CD8-positive, alpha-beta memory T cell (primary cell): Measurements from ENCODE around the gene PVR. TPM values are rescaled to one million over a fixed set of nuclear protein-coding genes. Genes with fewer than 3 reads are reported as not detected.
A peak's percentile ranks its signal among the peaks of the same experiment; 100 is the strongest.

Experiments used
- CTCF ChIA-PET: fragments of 350-600 bp; sonication (Branson Sonifier 250); formaldehyde crosslinking; loops from one replicate; lab custom pipeline; 2021; ENCODE audit warnings: antibody characterized with exemption; lab: Charles Lee
- POLR2A ChIA-PET: fragments of 350-600 bp; sonication (Branson Sonifier 250); formaldehyde crosslinking; loops from one replicate; lab custom pipeline; 2021; ENCODE audit warnings: antibody characterized with exemption; lab: Charles Lee
- DNase-seq, 5 donors: peaks; one replicate each; pipeline versions ENCODE4 v3.0.0 to v3.0.0-alpha.2; 2020 to 2022; ENCODE audit warnings: mixed read lengths in 1 of 5
- H3K27ac ChIP-seq: one replicate; pipeline ENCODE4 v1.7.0; 2013; ENCODE audit warnings: low read depth, mild to moderate bottlenecking, low read length, moderate library complexity
- H3K27me3 ChIP-seq: 2 replicates; pipeline ENCODE4 v1.7.0; 2013; ENCODE audit warnings: low read length, mild to moderate bottlenecking; ENCODE audit not compliant: insufficient read depth, poor library complexity, severe bottlenecking
- H3K36me3 ChIP-seq: 2 replicates; pipeline ENCODE4 v1.7.0; 2013; ENCODE audit warnings: mild to moderate bottlenecking, low read length, moderate library complexity; ENCODE audit not compliant: insufficient read depth
- H3K4me1 ChIP-seq: 2 replicates; pipeline ENCODE4 v1.7.0; 2013; ENCODE audit warnings: mild to moderate bottlenecking, low read length, moderate library complexity; ENCODE audit not compliant: insufficient read depth
- H3K4me3 ChIP-seq: 2 replicates; pipeline ENCODE4 v1.7.0; 2013; ENCODE audit warnings: mild to moderate bottlenecking, low read length
- H3K9me3 ChIP-seq: 2 replicates; pipeline ENCODE4 v1.7.0; 2013; ENCODE audit warnings: mild to moderate bottlenecking, low read length
- H3K27ac Mint-ChIP-seq, 8 donors: one replicate each; pipeline ENCODE4 v1.8.0; 2020 to 2021; ENCODE audit warnings: mixed read lengths in 8 of 8, mild to moderate bottlenecking in 6 of 8, inconsistent platforms in 3 of 8, moderate library complexity in 3 of 8
- H3K27me3 Mint-ChIP-seq, 2 donors: one replicate each; pipeline ENCODE4 v1.8.0; 2020 to 2021; ENCODE audit warnings: mixed read lengths in 2 of 2, mild to moderate bottlenecking in 1 of 2, moderate library complexity in 1 of 2
- H3K36me3 Mint-ChIP-seq, 3 donors: one replicate each; pipeline ENCODE4 v1.8.0; 2020 to 2021; ENCODE audit warnings: mixed read lengths in 3 of 3, inconsistent platforms in 1 of 3, mild to moderate bottlenecking in 1 of 3
- H3K4me1 Mint-ChIP-seq, 3 donors: one replicate each; pipeline ENCODE4 v1.8.0; 2020 to 2021; ENCODE audit warnings: mixed read lengths in 3 of 3, inconsistent platforms in 1 of 3, mild to moderate bottlenecking in 1 of 3
- H3K4me3 Mint-ChIP-seq, 7 donors: one replicate each; pipeline ENCODE4 v1.8.0; 2020 to 2021; ENCODE audit warnings: mixed read lengths in 7 of 7, mild to moderate bottlenecking in 6 of 7, moderate library complexity in 4 of 7, inconsistent platforms in 2 of 7
- H3K9me3 Mint-ChIP-seq, 5 donors: one replicate each; pipeline ENCODE4 v1.8.0; 2020 to 2022; ENCODE audit warnings: mixed read lengths in 5 of 5, mild to moderate bottlenecking in 3 of 5, moderate library complexity in 2 of 5, inconsistent platforms in 1 of 5
- polyA plus RNA-seq: library from polyadenylated mRNA; unstranded; fragments of 300-500 nt; fragmentation: Illumina TruSeq; gene quantifications from one replicate; pipeline ENCODE4 v1.2.3, GENCODE V29; 2021
- total RNA-seq, 2 experiments: library from RNA; stranded (reverse); gene quantifications; one replicate each; pipeline ENCODE4 v1.2.3, GENCODE V29; 2021

Gene PVR
- total and polyA plus RNA-seq, 3 experiments from 2014 or later, result 0.56 to 5.3 (median 5.2) TPM

GRCh38 chr19:44672226-44672625 lies 28.5 kb downstream of the PVR start:
- Mint-ChIP-seq H3K36me3 (no peaks in the 10 kb centered on the region), H3K9me3 (no peaks in the 10 kb centered on the region), H3K4me3 (no peak overlapping the region), H3K27me3 (peaks cover 6 to 12% of the 10 kb centered on the region in 2 donors), H3K4me1 (no peaks in the 10 kb centered on the region), H3K27ac (no peak overlapping the region)
- Histone ChIP-seq H3K27ac (no peak overlapping the region), H3K4me1 (no peaks in the 10 kb centered on the region), H3K9me3 (no peaks in the 10 kb centered on the region), H3K27me3 (no peaks in the 10 kb centered on the region), H3K4me3 (no peak overlapping the region), H3K36me3 (no peaks in the 10 kb centered on the region)
- ChIA-PET CTCF (no interaction called here), POLR2A (no interaction called here)
- no peak for DNase-seq

DNA sequence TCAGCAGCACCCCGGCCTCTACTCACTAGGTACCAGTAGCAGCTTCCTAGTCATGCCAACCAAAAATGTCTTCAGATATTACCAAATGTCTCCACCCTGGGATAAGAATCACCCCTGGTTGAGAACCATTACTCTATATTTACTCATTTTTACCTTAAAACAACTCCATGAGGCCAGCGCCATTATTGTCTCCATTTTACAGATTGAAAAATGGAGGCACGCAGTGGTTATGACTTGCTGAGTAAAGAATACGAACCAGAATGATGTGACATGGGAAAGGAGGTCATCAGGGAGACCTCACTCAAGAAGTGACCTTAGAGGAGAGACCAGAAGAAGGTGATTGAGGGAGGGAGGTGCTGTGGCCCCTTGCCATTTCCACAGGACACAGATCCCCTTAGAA lies 29.8 kb downstream of the PVR start:
- Histone ChIP-seq H3K36me3 (no peaks in the 10 kb centered on the region), H3K27ac (no peak overlapping the region), H3K9me3 (no peaks in the 10 kb centered on the region), H3K27me3 (no peaks in the 10 kb centered on the region), H3K4me1 (no peaks in the 10 kb centered on the region), H3K4me3 (no peak overlapping the region)
- Mint-ChIP-seq H3K9me3 (no peaks in the 10 kb centered on the region), H3K27ac (peak overlapping the region in 1 of 8 donors; percentile 11), H3K27me3 (peaks cover 10 to 12% of the 10 kb centered on the region in 2 donors), H3K4me3 (no peak overlapping the region), H3K36me3 (no peaks in the 10 kb centered on the region), H3K4me1 (no peaks in the 10 kb centered on the region)
- CTCF ChIA-PET, result no interaction called here
- POLR2A ChIA-PET, result no interaction called here
- no peak for DNase-seq

DNA sequence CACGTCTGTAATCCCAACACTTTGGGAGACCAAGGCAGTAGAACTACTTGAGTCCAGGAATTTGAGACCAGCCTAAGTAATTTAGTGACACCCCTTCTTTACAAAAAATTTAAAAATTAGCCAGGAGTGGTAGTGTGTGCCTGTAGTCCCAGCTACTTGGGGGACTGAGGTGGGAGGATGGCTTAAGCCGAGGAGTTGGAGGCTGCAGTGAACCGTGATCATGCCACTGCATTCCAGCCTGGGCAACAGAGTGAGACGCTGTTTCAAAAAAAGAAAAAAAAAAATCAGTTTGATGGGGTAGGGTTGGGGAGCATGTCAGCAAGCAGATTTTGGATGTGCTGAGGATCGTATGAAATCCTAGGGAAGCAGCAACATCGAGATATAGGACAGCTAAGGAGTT lies 31.8 kb downstream of the PVR start:
- H3K36me3 Mint-ChIP-seq, result no peaks in the 10 kb centered on the region
- H3K9me3 Mint-ChIP-seq, result no peaks in the 10 kb centered on the region
- no peaks in the 10 kb centered on the region for H3K4me1 ChIP-seq
- H3K4me1 Mint-ChIP-seq, result no peaks in the 10 kb centered on the region
- no peak overlapping the region for H3K27ac Mint-ChIP-seq
- no peaks in the 10 kb centered on the region for H3K9me3 ChIP-seq
- H3K27me3 Mint-ChIP-seq, result peaks cover 5 to 13% of the 10 kb centered on the region in 2 donors
- H3K4me3 Mint-ChIP-seq, result no peak overlapping the region
- POLR2A ChIA-PET, result no interaction called here
- H3K27ac ChIP-seq, result no peak overlapping the region
- DNase-seq, result no peak
- CTCF ChIA-PET, result no interaction called here
- H3K36me3 ChIP-seq, result no peaks in the 10 kb centered on the region
- no peak overlapping the region for H3K4me3 ChIP-seq
- H3K27me3 ChIP-seq, result no peaks in the 10 kb centered on the region

- DNase-seq, result no peak
- Mint-ChIP-seq H3K27me3 (peaks cover 5 to 15% of the 10 kb centered on the region in 2 donors), H3K4me1 (no peaks in the 10 kb centered on the region), H3K4me3 (no peak overlapping the region), H3K36me3 (no peaks in the 10 kb centered on the region), H3K27ac (no peak overlapping the region), H3K9me3 (no peaks in the 10 kb centered on the region)
- Histone ChIP-seq H3K4me3 (no peak overlapping the region), H3K4me1 (no peaks in the 10 kb centered on the region), H3K9me3 (no peaks in the 10 kb centered on the region), H3K27me3 (no peaks in the 10 kb centered on the region), H3K36me3 (no peaks in the 10 kb centered on the region), H3K27ac (no peak overlapping the region)
- ChIA-PET CTCF (interaction anchor here (1.2 kb wide), 1 partner anchor 14 kb away, joined by 3 read pairs; no protein-coding TSS in a partner anchor), POLR2A (no interaction called here)
Measured at GRCh38 chr19:44677019-44677811, 33.5 kb downstream of the PVR start.

DNA sequence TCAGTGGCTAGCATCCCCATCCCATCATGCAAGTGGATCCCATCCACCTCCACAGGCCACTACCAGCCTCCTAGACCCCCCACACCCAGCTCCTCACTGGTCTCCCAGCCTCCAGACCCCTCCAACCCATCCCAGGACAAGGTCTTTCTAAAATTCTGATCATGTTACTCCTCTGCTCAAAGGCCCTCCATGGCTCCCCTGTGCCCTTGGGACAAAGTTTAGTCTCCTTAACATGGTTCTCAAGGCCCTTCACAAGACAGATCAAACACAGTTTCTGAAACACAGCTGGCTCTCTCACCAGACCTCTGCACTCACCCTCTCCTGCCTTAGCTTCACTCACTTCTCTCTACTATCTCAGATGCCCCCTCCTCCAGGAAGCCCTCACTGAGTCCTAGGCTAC lies 36.8 kb downstream of the PVR start:
- no peaks in the 10 kb centered on the region for H3K36me3 Mint-ChIP-seq
- H3K27me3 Mint-ChIP-seq, result peaks cover 9 to 25% of the 10 kb centered on the region in 2 donors

GRCh38 chr19:44681992-44682790 lies 38.5 kb downstream of the PVR start:
- Histone ChIP-seq H3K36me3 (no peaks in the 10 kb centered on the region), H3K27me3 (no peaks in the 10 kb centered on the region), H3K27ac (no peak overlapping the region), H3K4me1 (no peaks in the 10 kb centered on the region), H3K9me3 (no peaks in the 10 kb centered on the region), H3K4me3 (no peak overlapping the region)
- Mint-ChIP-seq H3K9me3 (peaks cover 0 to 2% (median 0%) of the 10 kb centered on the region in 5 donors), H3K4me3 (no peak overlapping the region), H3K36me3 (no peaks in the 10 kb centered on the region), H3K4me1 (peaks cover 3 to 5% (median 5%) of the 10 kb centered on the region in 3 donors), H3K27ac (no peak overlapping the region), H3K27me3 (peaks cover 9 to 31% of the 10 kb centered on the region in 2 donors)
- no peak for DNase-seq
- CTCF ChIA-PET, result no interaction called here
- POLR2A ChIA-PET, result no interaction called here

More for the DNA sequence above, 36.8 kb downstream of the PVR start:
- no peak for DNase-seq
- no peaks in the 10 kb centered on the region for H3K27me3 ChIP-seq
- H3K36me3 ChIP-seq, result no peaks in the 10 kb centered on the region
- H3K4me3 ChIP-seq, result no peak overlapping the region
- H3K27ac ChIP-seq, result no peak overlapping the region
- H3K9me3 Mint-ChIP-seq, result peaks cover 0 to 2% (median 0%) of the 10 kb centered on the region in 5 donors
- H3K4me3 Mint-ChIP-seq, result no peak overlapping the region
- H3K4me1 ChIP-seq, result no peaks in the 10 kb centered on the region
- H3K27ac Mint-ChIP-seq, result no peak overlapping the region
- CTCF ChIA-PET, result no interaction called here
- no peaks in the 10 kb centered on the region for H3K9me3 ChIP-seq
- POLR2A ChIA-PET, result no interaction called here
- H3K4me1 Mint-ChIP-seq, result peaks cover 3 to 5% (median 5%) of the 10 kb centered on the region in 3 donors

- Mint-ChIP-seq H3K27ac (peak overlapping the region in 1 of 8 donors; percentile 45), H3K36me3 (no peaks in the 10 kb centered on the region), H3K27me3 (peaks cover 5 to 34% of the 10 kb centered on the region in 2 donors), H3K9me3 (peaks cover 0 to 2% (median 0%) of the 10 kb centered on the region in 5 donors), H3K4me1 (peaks cover 3 to 5% (median 5%) of the 10 kb centered on the region in 3 donors), H3K4me3 (no peak overlapping the region)
- H3K27me3 ChIP-seq, result no peaks in the 10 kb centered on the region
- H3K4me3 ChIP-seq, result no peak overlapping the region
- no peaks in the 10 kb centered on the region for H3K4me1 ChIP-seq
- POLR2A ChIA-PET, result no interaction called here
- H3K9me3 ChIP-seq, result no peaks in the 10 kb centered on the region
- H3K27ac ChIP-seq, result no peak overlapping the region
- no peaks in the 10 kb centered on the region for H3K36me3 ChIP-seq
- DNase-seq, result no peak
- CTCF ChIA-PET, result no interaction called here
Measured at GRCh38 chr19:44682807-44683206, 39.1 kb downstream of the PVR start.
